GM12872 (cell line): ENCODE data around the gene MCF2L2.

Experiments
- CTCF ChIP-seq: IDR thresholded peaks from 3 replicates; pipeline ENCODE4 v1.5.1; 2011; ENCODE audit warnings: low read depth, mild to moderate bottlenecking, low read length, moderate library complexity; ENCODE audit not compliant: insufficient read depth

MCF2L2 gene

GRCh38 chr3:183427196-183427875 lies 1.1 kb downstream of the MCF2L2 start:
- no peak for TF ChIP-seq CTCF

- TF ChIP-seq CTCF, result no peak
Observed at GRCh38 chr3:183411216-183411922, 17.1 kb downstream of the MCF2L2 start.

- TF ChIP-seq CTCF, result no peak
Observed at GRCh38 chr3:183410759-183411158, 17.7 kb downstream of the MCF2L2 start.

GRCh38 chr3:183410280-183410679 lies 18.1 kb downstream of the MCF2L2 start:
- TF ChIP-seq CTCF, result no peak

- TF ChIP-seq CTCF, result no peak
Observed at GRCh38 chr3:183409219-183409618, 19.2 kb downstream of the MCF2L2 start.

- TF ChIP-seq CTCF, result no peak
Observed at GRCh38 chr3:183401678-183402077, 26.7 kb downstream of the MCF2L2 start.

- no peak for TF ChIP-seq CTCF
Observed at GRCh38 chr3:183400352-183400751, 28.1 kb downstream of the MCF2L2 start.
